ENCODE data around the gene ZP4. TPM values are rescaled to one million over a fixed set of nuclear protein-coding genes. Genes with fewer than 3 reads are reported as not detected.

Gene ZP4
- total RNA-seq, 1 experiment from 2014 or later, result not detected

DNA sequence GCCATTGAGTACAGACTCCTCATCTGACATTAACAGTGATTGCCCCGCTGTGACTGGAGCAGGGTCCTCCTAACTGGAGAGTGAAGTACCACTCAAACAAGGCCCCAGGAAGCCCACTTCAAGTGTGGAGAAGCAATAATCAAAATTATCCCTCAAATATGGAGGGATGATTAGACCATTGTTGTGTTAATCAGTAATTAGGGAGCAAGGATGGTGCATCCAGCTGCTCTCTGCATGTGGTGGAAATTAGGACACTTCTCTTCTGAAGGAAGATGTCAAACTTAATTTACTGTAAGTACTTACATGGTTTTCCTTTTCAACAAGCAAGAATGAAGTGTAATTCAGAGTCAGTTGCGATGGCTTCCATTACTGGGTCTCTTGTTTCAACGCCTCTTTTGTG lies 3.4 kb upstream of the ZP4 start:
- H3K4me3 ChIP-seq, result no peak overlapping the region
- no peak for DNase-seq (ENCODE audit: low read depth in 1 of 2, low spot score in 2 of 2)
- no peaks in the 10 kb centered on the region for H3K4me1 ChIP-seq (replicated peaks)
- H3K27ac ChIP-seq, result no peak overlapping the region
- no peaks in the 10 kb centered on the region for H3K27me3 ChIP-seq (replicated peaks)
- H3K36me3 ChIP-seq, result no peaks in the 10 kb centered on the region
- H3K9me3 ChIP-seq (replicated peaks), result 0 out of 2 replicates have a peak, but pooled peaks cover 2% of the 10 kb centered on the region

DNA sequence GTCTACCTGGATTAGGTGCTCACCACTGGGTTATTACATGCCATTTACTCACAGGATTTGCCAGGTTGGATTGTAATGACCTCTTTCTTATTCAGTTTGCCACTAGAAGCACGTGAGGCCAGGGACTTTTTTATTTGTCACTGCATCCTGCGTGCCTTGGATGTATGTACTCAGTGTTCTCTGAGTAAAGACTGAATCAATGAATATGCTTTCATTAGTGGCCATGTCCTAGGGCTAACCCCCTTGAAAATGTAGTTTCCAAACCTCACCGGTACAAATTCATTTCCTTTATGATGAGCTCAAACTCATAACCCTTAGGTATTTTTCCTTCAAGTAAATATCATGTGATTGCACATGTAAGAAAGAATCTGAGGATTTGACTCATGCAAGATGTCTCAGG lies 1.3 kb upstream of the ZP4 start:
- Histone ChIP-seq H3K27ac (no peak overlapping the region), H3K9me3 (replicated peaks) (0 out of 2 replicates have a peak, but pooled peaks cover 2% of the 10 kb centered on the region), H3K36me3 (no peaks in the 10 kb centered on the region), H3K27me3 (replicated peaks) (no peaks in the 10 kb centered on the region), H3K4me3 (no peak overlapping the region), H3K4me1 (replicated peaks) (no peaks in the 10 kb centered on the region)
- DNase-seq (ENCODE audit: low read depth in 1 of 2, low spot score in 2 of 2), result no peak

DNA sequence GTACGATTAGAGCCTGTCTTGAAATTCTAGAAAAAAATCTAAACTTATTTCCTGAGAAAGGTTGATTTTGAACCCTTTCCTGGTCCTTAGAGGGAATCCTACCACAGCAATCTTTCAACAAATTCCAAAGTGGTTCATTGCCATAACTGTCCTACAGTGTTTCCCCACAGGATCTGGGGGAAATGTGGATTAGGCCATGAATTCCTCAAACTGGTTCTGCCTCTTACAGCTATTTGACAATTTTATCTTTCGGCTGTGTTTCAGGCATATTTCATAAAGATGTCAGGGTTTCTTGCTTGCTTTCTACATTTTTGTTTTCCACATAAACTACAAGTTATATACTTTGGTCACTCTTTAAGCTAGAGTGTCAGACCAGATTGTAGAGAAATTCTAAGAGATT lies 544 bp upstream of the ZP4 start:
- Histone ChIP-seq H3K27ac (no peak overlapping the region), H3K4me3 (no peak overlapping the region)
- DNase-seq (ENCODE audit: low read depth in 1 of 2, low spot score in 2 of 2), result no peak

DNA sequence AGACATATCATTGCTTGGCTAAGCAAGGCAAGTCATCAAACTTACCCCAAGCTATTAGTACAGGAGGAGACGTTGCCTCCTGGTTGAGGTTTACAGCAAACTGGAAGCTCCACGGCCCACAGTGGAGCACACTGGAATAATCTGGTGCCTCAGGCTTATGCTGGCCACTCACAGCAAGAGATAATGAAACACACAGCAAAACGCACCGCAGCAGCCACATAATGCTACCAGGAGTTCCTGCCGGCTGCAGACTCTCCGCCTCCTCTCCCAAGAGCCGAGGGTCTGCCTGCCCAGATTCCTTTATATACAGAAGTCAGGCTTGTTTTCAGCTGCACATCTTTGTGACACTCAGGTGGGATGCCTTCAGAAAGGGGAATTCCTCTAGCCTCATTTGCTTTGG lies 306 bp downstream of the ZP4 start:
- Histone ChIP-seq H3K36me3 (no peaks in the 10 kb centered on the region), H3K4me1 (replicated peaks) (no peaks in the 10 kb centered on the region), H3K9me3 (replicated peaks) (0 out of 2 replicates have a peak, but pooled peaks cover 2% of the 10 kb centered on the region), H3K27ac (no peak overlapping the region), H3K4me3 (no peak overlapping the region), H3K27me3 (replicated peaks) (no peaks in the 10 kb centered on the region)
- no peak for DNase-seq (ENCODE audit: low read depth in 1 of 2, low spot score in 2 of 2)

More for the DNA sequence above, 544 bp upstream of the ZP4 start:
- Histone ChIP-seq H3K4me1 (replicated peaks) (no peaks in the 10 kb centered on the region), H3K36me3 (no peaks in the 10 kb centered on the region), H3K9me3 (replicated peaks) (0 out of 2 replicates have a peak, but pooled peaks cover 2% of the 10 kb centered on the region), H3K27me3 (replicated peaks) (no peaks in the 10 kb centered on the region)

DNA sequence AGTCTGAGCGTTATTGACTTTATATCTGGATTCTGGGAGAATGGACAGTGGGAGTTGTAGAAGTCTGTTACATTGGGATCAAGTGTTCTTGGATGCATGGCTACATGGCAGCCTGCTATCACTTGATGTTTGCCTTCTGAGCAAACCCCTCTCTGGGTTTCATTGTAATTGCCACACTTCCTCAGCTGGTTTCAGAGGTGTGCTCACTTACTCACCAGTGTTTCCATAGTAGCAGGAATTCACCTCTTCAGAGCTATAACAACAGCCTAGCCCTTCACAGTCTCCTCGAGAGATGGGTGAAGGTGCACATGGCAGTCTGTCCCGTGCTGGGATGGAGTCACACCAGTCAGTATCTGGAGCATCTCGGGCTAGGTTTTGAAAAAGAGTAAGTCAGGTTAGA lies 2.6 kb downstream of the ZP4 start:
- H3K4me1 ChIP-seq (replicated peaks), result no peaks in the 10 kb centered on the region
- no peak overlapping the region for H3K4me3 ChIP-seq
- peaks cover 2% of the 10 kb centered on the region; the same call in 1 of the 2 replicates for H3K9me3 ChIP-seq (replicated peaks)
- no peak overlapping the region for H3K27ac ChIP-seq
- no peaks in the 10 kb centered on the region for H3K36me3 ChIP-seq
- no peaks in the 10 kb centered on the region for H3K27me3 ChIP-seq (replicated peaks)
- no peak for DNase-seq (ENCODE audit: low read depth in 1 of 2, low spot score in 2 of 2)

DNA sequence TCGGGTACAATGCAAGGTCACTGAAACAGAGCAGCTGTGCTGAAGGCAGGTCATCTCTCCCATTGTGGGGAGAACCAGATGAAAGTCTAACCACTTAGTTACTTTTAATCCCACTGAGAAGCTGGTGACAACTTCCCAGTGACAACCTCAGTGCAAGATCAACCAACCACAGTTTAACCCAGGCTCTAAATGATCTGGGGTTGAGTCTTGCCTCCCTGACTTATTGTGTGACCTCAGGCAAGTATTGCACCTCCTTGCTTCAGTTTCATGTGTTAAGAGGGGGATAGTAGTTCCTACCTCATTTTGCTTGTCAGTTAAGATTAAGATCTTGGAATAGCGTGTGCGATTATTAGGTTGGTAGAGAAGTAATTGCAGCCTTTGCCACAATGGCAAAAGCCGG lies 3.2 kb downstream of the ZP4 start:
- no peaks in the 10 kb centered on the region for H3K36me3 ChIP-seq
- H3K27me3 ChIP-seq (replicated peaks), result no peaks in the 10 kb centered on the region
- no peak overlapping the region for H3K4me3 ChIP-seq
- DNase-seq (ENCODE audit: low read depth in 1 of 2, low spot score in 2 of 2), result no peak
- peaks cover 2% of the 10 kb centered on the region; the same call in 1 of the 2 replicates for H3K9me3 ChIP-seq (replicated peaks)
- no peaks in the 10 kb centered on the region for H3K4me1 ChIP-seq (replicated peaks)
- H3K27ac ChIP-seq, result no peak overlapping the region

DNA sequence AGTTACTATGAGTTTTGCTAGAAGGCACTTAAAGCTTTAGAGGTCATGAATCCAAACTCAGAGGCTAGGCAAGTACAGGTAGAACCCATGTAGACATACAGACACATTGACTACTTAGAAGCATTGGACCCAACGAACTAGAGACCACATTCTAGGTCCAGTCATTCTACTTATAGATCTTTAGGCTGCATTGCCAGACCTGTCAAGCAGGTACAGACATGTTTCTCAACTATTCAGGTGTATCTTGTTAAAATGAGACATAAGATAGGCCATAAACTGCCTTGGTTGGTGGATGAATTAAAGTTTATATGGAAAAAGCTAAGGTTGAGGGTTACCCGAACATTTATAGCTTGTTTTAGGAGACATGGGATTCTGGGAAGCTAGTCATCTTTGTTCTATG lies 6.5 kb downstream of the ZP4 start:
- H3K9me3 ChIP-seq (replicated peaks), result no peaks in the 10 kb centered on the region; the same call in 1 of the 2 replicates
- H3K36me3 ChIP-seq, result no peaks in the 10 kb centered on the region
- H3K27me3 ChIP-seq (replicated peaks), result no peaks in the 10 kb centered on the region
- no peaks in the 10 kb centered on the region for H3K4me1 ChIP-seq (replicated peaks)
- no peak for DNase-seq (ENCODE audit: low read depth in 1 of 2, low spot score in 2 of 2)
- no peak overlapping the region for H3K27ac ChIP-seq
- no peak overlapping the region for H3K4me3 ChIP-seq

DNA sequence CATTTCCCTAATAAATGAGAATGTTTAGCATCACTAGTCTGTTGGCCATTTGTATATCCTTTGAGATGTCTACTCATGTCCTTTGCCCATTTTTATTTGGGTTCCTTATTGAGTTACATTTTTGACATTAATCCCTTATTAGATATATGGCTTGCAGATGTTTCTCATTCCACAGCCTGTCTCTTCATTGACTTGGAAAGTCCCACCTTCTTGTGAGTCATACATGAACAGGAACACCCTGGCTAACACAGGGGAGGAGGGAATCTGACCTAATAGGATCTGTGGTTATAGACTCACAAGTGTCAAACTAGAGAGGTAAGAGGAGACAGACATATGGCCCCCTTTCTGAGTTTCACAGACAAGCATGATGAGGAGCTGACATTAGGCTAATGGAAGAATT lies 11.5 kb downstream of the ZP4 start:
- H3K9me3 ChIP-seq (replicated peaks), result no peaks in the 10 kb centered on the region; the same call in 1 of the 2 replicates
- H3K4me3 ChIP-seq, result no peak overlapping the region
- no peaks in the 10 kb centered on the region for H3K27me3 ChIP-seq (replicated peaks)
- no peaks in the 10 kb centered on the region for H3K4me1 ChIP-seq (replicated peaks)
- DNase-seq (ENCODE audit: low read depth in 1 of 2, low spot score in 2 of 2), result no peak
- H3K27ac ChIP-seq, result no peak overlapping the region
- H3K36me3 ChIP-seq, result no peaks in the 10 kb centered on the region

DNA sequence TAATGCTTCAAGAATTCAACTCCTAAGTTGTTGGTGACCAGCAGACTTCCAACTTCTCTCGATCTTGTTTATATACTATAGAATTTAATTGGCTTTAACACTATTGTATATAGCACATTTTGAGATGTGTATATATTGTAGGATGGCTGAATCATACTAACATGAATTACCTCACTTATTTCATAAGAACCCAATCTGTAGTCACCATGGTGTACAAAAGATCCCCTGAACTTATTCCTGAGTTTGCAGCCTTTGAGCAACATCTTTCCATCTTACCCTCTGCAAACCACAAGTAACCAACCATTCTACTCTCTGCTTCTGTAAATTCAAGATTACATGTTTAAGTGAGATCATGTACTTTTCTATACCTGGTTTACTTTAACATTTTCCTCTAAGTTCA lies 12.3 kb downstream of the ZP4 start:
- Histone ChIP-seq H3K36me3 (no peaks in the 10 kb centered on the region), H3K27me3 (replicated peaks) (no peaks in the 10 kb centered on the region), H3K4me3 (no peak overlapping the region), H3K9me3 (replicated peaks) (no peaks in the 10 kb centered on the region; the same call in 1 of the 2 replicates), H3K27ac (no peak overlapping the region), H3K4me1 (replicated peaks) (no peaks in the 10 kb centered on the region)
- no peak for DNase-seq (ENCODE audit: low read depth in 1 of 2, low spot score in 2 of 2)

DNA sequence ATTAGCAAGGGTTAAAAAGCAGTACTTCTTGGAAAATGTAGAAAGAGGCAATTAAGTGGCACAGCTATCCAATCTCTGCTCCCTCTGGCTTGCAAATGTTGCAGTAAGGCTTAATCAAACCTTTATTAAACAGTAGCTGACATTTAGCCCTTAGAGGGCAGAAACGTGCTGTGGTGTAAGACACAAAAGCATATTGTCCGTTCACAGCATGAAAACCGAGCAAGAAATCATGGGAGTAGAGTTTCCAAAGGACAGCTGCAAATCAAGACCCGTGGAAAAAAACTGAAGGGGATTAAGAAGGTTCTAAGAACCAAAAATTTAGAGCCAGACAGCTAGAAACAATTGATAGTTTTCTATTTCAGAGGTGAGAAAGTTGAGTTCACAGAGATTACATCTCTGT lies 13.1 kb downstream of the ZP4 start:
- no peak overlapping the region for H3K27ac ChIP-seq
- H3K27me3 ChIP-seq (replicated peaks), result no peaks in the 10 kb centered on the region
- no peaks in the 10 kb centered on the region for H3K4me1 ChIP-seq (replicated peaks)
- H3K4me3 ChIP-seq, result no peak overlapping the region
- no peaks in the 10 kb centered on the region; the same call in 1 of the 2 replicates for H3K9me3 ChIP-seq (replicated peaks)
- no peaks in the 10 kb centered on the region for H3K36me3 ChIP-seq
- no peak for DNase-seq (ENCODE audit: low read depth in 1 of 2, low spot score in 2 of 2)

DNA sequence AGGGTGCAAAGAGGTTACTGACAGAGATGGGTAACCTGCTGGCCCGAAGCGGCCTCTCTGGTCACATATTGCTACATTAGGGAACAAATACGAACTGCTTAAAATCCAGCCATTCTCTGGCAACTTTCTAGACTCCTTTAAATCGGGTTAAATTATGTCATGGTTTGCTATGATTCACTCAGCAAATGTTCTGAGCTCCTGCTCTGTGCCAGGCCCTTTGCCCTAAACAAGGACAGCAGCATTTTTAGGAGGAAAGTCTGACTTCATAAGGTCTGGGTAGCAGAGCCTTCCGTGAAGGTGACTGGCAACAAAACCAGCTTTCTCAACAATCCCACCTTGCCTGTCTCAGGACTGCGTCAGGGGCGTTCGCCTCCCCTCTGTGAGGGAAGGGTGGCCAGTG lies 15.4 kb downstream of the ZP4 start:
- DNase-seq (ENCODE audit: low read depth in 1 of 2, low spot score in 2 of 2), result no peak
- Histone ChIP-seq H3K27ac (no peak overlapping the region), H3K27me3 (replicated peaks) (no peaks in the 10 kb centered on the region), H3K4me1 (replicated peaks) (no peaks in the 10 kb centered on the region), H3K9me3 (replicated peaks) (no peaks in the 10 kb centered on the region), H3K36me3 (no peaks in the 10 kb centered on the region), H3K4me3 (no peak overlapping the region)

DNA sequence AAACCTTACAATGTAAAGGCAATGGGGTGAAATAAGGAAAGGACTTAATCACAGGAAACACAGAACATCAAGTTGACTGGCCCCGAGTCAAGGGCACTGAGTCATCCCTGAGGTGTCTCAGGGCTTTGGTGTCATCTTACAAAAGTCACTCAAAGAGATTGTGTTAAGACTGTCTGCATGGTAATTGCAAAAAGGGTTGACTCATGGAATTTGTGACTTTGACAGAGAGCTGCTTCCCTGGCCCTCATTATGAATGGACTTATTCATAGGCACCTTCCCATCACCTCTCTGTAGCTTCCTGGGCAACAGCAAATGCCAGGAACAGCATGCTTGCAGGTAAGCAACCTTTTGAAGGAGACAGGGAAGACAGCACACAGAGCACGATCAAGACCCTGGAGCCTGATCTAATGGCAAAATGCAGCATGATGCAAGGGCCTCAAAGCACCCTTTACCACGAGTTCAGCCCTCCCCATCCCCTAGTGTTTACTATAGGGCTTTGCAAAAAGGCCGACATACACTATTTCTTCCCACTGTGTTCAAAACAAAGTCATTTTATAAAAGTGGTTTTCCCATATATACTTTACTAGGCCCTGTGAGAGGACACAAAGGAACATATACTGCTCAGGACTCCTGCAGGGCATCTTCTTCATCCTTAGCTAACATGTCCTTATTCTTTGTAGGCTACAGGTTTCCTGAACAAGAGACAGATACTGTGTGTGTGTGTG lies 17.1 kb downstream of the ZP4 start:
- Histone ChIP-seq H3K36me3 (no peaks in the 10 kb centered on the region), H3K27me3 (replicated peaks) (no peaks in the 10 kb centered on the region), H3K9me3 (replicated peaks) (no peaks in the 10 kb centered on the region), H3K27ac (no peak overlapping the region), H3K4me3 (no peak overlapping the region), H3K4me1 (replicated peaks) (no peaks in the 10 kb centered on the region)
- DNase-seq (ENCODE audit: low read depth in 1 of 2, low spot score in 2 of 2), result no peak

DNA sequence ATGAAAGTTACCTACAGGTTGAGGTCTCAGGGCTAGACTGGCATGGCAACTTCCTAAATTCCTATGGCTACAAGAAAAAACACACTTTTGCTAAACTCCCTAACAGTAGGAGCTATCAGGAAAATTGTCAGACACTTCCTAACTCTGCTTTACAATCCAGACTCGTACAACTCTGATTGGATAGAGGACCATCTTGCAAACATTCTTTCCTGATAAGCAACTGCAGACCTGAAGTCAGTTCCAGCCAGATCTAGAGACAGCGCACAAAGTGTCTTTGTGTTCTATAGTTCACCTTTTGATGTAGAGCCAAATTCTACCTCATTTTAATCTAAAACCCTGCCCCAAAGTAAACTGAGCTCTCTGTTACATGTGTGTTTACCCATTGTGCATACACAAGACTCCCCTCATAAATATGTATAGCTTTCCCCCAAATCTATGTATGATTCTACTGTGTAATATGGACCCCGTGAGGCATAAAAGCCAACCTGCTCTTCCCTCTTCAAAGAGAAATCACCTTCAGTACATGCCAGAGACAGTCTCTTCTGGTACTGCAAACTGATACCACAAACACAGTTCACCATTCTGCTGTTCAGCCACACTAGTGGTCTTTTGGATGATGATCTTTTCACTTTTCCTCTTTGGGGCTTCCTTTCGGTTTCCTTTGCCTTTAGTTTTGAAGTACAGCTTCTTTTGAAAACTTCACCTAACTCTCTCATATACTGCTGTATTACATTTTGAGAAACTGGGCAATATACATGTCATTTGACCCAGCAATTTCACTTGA lies 21.7 kb downstream of the ZP4 start:
- no peaks in the 10 kb centered on the region for H3K4me1 ChIP-seq (replicated peaks)

DNA sequence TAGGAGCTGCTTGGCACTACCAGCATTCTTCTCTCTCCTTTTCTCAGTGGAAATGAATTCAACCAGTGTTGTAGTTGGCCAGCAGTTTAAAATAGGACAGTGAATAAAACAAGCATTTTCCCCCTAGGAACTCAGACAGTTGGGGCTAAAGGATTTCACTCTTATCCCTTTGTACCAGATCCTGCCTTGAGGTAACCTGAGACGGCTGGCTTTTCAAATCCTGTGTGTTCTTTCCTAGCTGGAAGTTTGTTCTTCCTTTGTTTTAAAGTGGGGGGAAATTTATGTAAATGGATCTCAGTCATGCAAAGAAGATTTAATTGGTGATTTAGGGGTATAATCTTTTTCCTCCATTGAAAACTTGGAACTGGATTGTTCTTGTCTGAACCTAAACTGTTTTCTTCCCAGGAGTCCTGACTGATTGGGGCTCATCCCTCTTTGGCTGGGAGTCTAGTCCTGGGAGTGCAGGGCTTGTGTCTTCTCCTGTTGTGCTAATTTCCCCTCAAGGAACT lies 23.3 kb downstream of the ZP4 start:
- H3K27ac ChIP-seq, result no peak overlapping the region
- no peaks in the 10 kb centered on the region; the same call in 1 of the 2 replicates for H3K9me3 ChIP-seq (replicated peaks)
- no peak for DNase-seq (ENCODE audit: low read depth in 1 of 2, low spot score in 2 of 2)

More for the DNA sequence above, 21.7 kb downstream of the ZP4 start:
- H3K36me3 ChIP-seq, result no peaks in the 10 kb centered on the region
- no peak for DNase-seq (ENCODE audit: low read depth in 1 of 2, low spot score in 2 of 2)
- H3K9me3 ChIP-seq (replicated peaks), result no peaks in the 10 kb centered on the region; the same call in 1 of the 2 replicates
- no peaks in the 10 kb centered on the region for H3K27me3 ChIP-seq (replicated peaks)
- no peak overlapping the region for H3K27ac ChIP-seq
- no peak overlapping the region for H3K4me3 ChIP-seq

More for the DNA sequence above, 23.3 kb downstream of the ZP4 start:
- Histone ChIP-seq H3K27me3 (replicated peaks) (no peaks in the 10 kb centered on the region), H3K36me3 (no peaks in the 10 kb centered on the region), H3K4me3 (no peak overlapping the region), H3K4me1 (replicated peaks) (no peaks in the 10 kb centered on the region)

Measured in SJSA1 (cell line).